Measurements from ENCODE around the gene MFAP5. TPM values are rescaled to one million over a fixed set of nuclear protein-coding genes. Genes with fewer than 3 reads are reported as not detected.

Gene MFAP5
- total and polyA plus RNA-seq, 10 of the 15 experiments (the other 5 are each of a cell fraction or from before 2014, with no cell fraction given): 0.06 to 0.14 (median 0.12) TPM; not detected in 7

- H3K4me2 ChIP-seq (ENCODE audit: control insufficient read depth, insufficient read depth): no peak overlapping the region
- H3K4me3 ChIP-seq: no peak overlapping the region
- intact Hi-C loops (cut with micrococcal nuclease; ENCODE audit: unreplicated experiment): no loop called here
- no peaks in the 10 kb centered on the region for H4K20me1 ChIP-seq (ENCODE audit: control insufficient read depth, insufficient read depth)
- H3K9me3 ChIP-seq (replicated peaks; ENCODE audit: control insufficient read depth, insufficient read depth, low read length): no peaks in the 10 kb centered on the region
- SMC1A ChIA-PET (ENCODE audit: uncharacterized antibody, unreplicated experiment): no interaction called here
- TF ChIP-seq PML (IDR thresholded peaks at IDR 0.05; ENCODE audit: low read length) (no peak), IRF4 (IDR thresholded peaks at IDR 0.05; ENCODE audit: low read depth, low read length) (no peak), GATAD2B (conservative IDR thresholded peaks at IDR 0.05; ENCODE audit: low read depth) (no peak), ZNF622 (IDR thresholded peaks at IDR 0.05) (no peak), CREM (IDR thresholded peaks at IDR 0.05; ENCODE audit: low read depth) (no peak), YBX1 (IDR thresholded peaks at IDR 0.05) (no peak), CBX3 (IDR thresholded peaks at IDR 0.05; ENCODE audit: borderline replicate concordance, low read depth) (no peak), LARP7 (IDR thresholded peaks at IDR 0.05) (no peak), EGR1 (IDR thresholded peaks at IDR 0.05; ENCODE audit: borderline replicate concordance in 1 of 2, low read depth in 2 of 2, low read length in 2 of 2) (no peak), STAT1 (conservative IDR thresholded peaks at IDR 0.05) (no peak), POLR2A (IDR thresholded peaks at IDR 0.05; ENCODE audit: low read depth, low read length) (no peak), SREBF1 (IDR thresholded peaks at IDR 0.05; ENCODE audit: low read length) (no peak)
- no peak overlapping the region for H3K9ac ChIP-seq (ENCODE audit: control insufficient read depth, insufficient read depth, low read length)
- RAD21 ChIA-PET (ENCODE audit: unreplicated experiment): no interaction called here
- no peak for ATAC-seq
- H3K79me2 ChIP-seq (ENCODE audit: control insufficient read depth, insufficient read depth, low read length): no peaks in the 10 kb centered on the region
- in situ Hi-C loops (cut with MboI): no loop called here
- WGBS (ENCODE audit: insufficient coverage, insufficient replicate concordance, low lambda C conversion rate, missing lambda C conversion rate): 86% methylated on average over 4 of the region's 4 CpGs
- FAIRE-seq: no peak
- POLR2A ChIA-PET: no interaction called here
- H3K27ac ChIP-seq (ENCODE audit: control insufficient read depth, insufficient read depth): no peak overlapping the region
- CTCF ChIA-PET: no interaction called here
- no peaks in the 10 kb centered on the region for H3K36me3 ChIP-seq (ENCODE audit: control insufficient read depth in 2 of 2, insufficient read depth in 2 of 2, low read length in 1 of 2)
- H2AFZ ChIP-seq (ENCODE audit: control insufficient read depth, low read depth, low read length): no peak overlapping the region
- H3K4me1 ChIP-seq (ENCODE audit: control insufficient read depth, insufficient read depth, low read length): no peaks in the 10 kb centered on the region
- H3K27me3 ChIP-seq (replicated peaks in 1 of 2; ENCODE audit: control insufficient read depth in 2 of 2, insufficient read depth in 2 of 2, low read length in 1 of 2): peaks cover 1 to 12% of the 10 kb centered on the region in 2 experiments; a peak in 2 of 4 replicates
- no peak for DNase-seq (ENCODE audit: low read depth, low spot score)
- no TSS peak for BruUV-seq (replicated peaks)
Measured at GRCh38 chr12:8699714-8700113, 37.1 kb upstream of the MFAP5 start.

- ChIA-PET CTCF (no interaction called here), RAD21 (ENCODE audit: unreplicated experiment) (no interaction called here), POLR2A (no interaction called here), SMC1A (ENCODE audit: uncharacterized antibody, unreplicated experiment) (no interaction called here)
- intact Hi-C loops (cut with micrococcal nuclease; ENCODE audit: unreplicated experiment): no loop called here
- H3K9ac ChIP-seq (ENCODE audit: control insufficient read depth, insufficient read depth, low read length): no peak overlapping the region
- H3K4me1 ChIP-seq (ENCODE audit: control insufficient read depth, insufficient read depth, low read length): no peaks in the 10 kb centered on the region
- H4K20me1 ChIP-seq (ENCODE audit: control insufficient read depth, insufficient read depth): no peaks in the 10 kb centered on the region
- H3K79me2 ChIP-seq (ENCODE audit: control insufficient read depth, insufficient read depth, low read length): no peaks in the 10 kb centered on the region
- TF ChIP-seq CBFB (IDR thresholded peaks at IDR 0.05; ENCODE audit: low read depth) (no peak), ATF7 (IDR thresholded peaks at IDR 0.05; ENCODE audit: low read depth) (no peak), BMI1 (IDR thresholded peaks at IDR 0.05; ENCODE audit: borderline replicate concordance) (peak; percentile 71; the same call in 1 of the 2 replicates)
- no peaks in the 10 kb centered on the region for H3K36me3 ChIP-seq (ENCODE audit: control insufficient read depth in 2 of 2, insufficient read depth in 2 of 2, low read length in 1 of 2)
- in situ Hi-C loops (cut with MboI): no loop called here
- no peak overlapping the region for H3K27ac ChIP-seq (ENCODE audit: control insufficient read depth, insufficient read depth)
- FAIRE-seq: no peak
- DNase-seq (ENCODE audit: low read depth, low spot score): no peak
- H3K4me3 ChIP-seq: peak overlapping the region; percentile 76; the same call in 1 of the 2 replicates
- no TSS peak for BruUV-seq (replicated peaks)
- H2AFZ ChIP-seq (ENCODE audit: control insufficient read depth, low read depth, low read length): no peak overlapping the region
- H3K4me2 ChIP-seq (ENCODE audit: control insufficient read depth, insufficient read depth): peak overlapping the region; percentile 99
- H3K9me3 ChIP-seq (replicated peaks; ENCODE audit: control insufficient read depth, insufficient read depth, low read length): no peaks in the 10 kb centered on the region
- peaks cover 1 to 12% of the 10 kb centered on the region in 2 experiments; a peak in 2 of 4 replicates for H3K27me3 ChIP-seq (replicated peaks in 1 of 2; ENCODE audit: control insufficient read depth in 2 of 2, insufficient read depth in 2 of 2, low read length in 1 of 2)
- 73% methylated on average over 2 of the region's 2 CpGs for WGBS (ENCODE audit: insufficient coverage, insufficient replicate concordance, low lambda C conversion rate, missing lambda C conversion rate)
- ATAC-seq: no peak
Measured at GRCh38 chr12:8698879-8699278, 36.3 kb upstream of the MFAP5 start.
